GM18858 (cell line): ENCODE measurements around the gene MUTYH.

Experiments
- ATAC-seq: cut with Tn5 transposase; IDR thresholded peaks from one replicate; pipeline ENCODE4 v1.9.1; 2021; ENCODE audit not compliant: unreplicated experiment

The MUTYH gene

GRCh38 chr1:45282351-45282750 lies 57.9 kb downstream of the MUTYH start:
- ATAC-seq: no peak
